ENCODE measurements around the gene ARHGAP28. TPM values are rescaled to one million over a fixed set of nuclear protein-coding genes. Genes with fewer than 3 reads are reported as not detected.

Gene ARHGAP28
- total RNA-seq, 4 donors from 2014 or later, result 0.52 to 1.7 (median 0.75) TPM

DNA sequence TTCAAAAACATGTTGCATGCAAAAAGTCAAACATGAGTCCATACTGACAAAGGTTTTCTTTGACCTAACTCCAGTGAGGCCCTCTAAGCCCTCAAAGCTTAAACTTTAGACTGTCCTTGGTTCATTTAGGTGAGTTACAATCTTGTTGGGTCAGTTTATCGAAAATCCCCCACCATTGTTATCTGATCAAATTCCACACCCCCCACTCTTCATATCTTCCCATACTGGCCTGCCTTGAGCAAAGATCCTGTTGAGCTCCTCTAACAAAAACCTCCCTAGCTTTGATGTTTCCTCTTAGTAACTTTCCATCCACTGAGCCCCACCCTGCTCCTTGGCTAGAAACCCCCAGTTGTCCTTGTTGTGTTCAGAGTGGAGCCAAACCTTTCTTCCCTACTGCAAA, 193.7 kb downstream of the ARHGAP28 start:
- H3K36me3 ChIP-seq, result no peaks in the 10 kb centered on the region
- no peak overlapping the region for H3K27ac ChIP-seq (replicated peaks in 1 of 4)
- WGBS, result 87% methylated on average over 1 of the region's 1 CpG
- DNase-seq (ENCODE audit: extremely low spot score), result no peak
- no peak overlapping the region for H3K4me3 ChIP-seq
- no peaks in the 10 kb centered on the region for H3K9me3 ChIP-seq
- TF ChIP-seq, protein P1, sequence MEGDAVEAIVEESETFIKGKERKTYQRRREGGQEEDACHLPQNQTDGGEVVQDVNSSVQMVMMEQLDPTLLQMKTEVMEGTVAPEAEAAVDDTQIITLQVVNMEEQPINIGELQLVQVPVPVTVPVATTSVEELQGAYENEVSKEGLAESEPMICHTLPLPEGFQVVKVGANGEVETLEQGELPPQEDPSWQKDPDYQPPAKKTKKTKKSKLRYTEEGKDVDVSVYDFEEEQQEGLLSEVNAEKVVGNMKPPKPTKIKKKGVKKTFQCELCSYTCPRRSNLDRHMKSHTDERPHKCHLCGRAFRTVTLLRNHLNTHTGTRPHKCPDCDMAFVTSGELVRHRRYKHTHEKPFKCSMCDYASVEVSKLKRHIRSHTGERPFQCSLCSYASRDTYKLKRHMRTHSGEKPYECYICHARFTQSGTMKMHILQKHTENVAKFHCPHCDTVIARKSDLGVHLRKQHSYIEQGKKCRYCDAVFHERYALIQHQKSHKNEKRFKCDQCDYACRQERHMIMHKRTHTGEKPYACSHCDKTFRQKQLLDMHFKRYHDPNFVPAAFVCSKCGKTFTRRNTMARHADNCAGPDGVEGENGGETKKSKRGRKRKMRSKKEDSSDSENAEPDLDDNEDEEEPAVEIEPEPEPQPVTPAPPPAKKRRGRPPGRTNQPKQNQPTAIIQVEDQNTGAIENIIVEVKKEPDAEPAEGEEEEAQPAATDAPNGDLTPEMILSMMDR (IDR thresholded peaks at IDR 0.05), result no peak
- H3K27me3 ChIP-seq, result no peaks in the 10 kb centered on the region
- intact Hi-C loops (cut with DNase I), result loop anchor here (5.0 kb wide), 1 partner anchor 254 kb away; no protein-coding TSS in a partner anchor
- H3K4me1 ChIP-seq, result no peaks in the 10 kb centered on the region

DNA sequence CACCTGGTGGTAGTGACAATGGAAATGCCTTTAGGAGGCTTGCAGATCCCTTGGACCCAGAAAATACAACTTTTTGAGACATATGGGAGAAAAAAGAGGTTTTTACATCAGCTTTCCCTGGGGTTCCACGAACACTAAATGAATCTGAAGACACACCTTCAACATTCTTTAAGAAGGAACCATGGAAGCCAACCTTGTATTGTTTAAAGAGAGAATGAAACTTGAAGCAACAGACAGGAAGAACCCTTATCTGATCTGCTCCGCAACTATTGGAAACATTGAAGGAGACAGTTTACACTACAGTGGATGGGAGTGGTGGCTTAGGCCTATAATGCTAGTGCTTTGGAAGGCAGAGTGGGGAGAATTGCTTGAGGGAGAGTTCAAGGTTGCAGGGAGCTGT, 197.6 kb downstream of the ARHGAP28 start:
- Histone ChIP-seq H3K4me3 (no peak overlapping the region), H3K4me1 (no peaks in the 10 kb centered on the region), H3K36me3 (no peaks in the 10 kb centered on the region), H3K27me3 (no peaks in the 10 kb centered on the region), H3K27ac (replicated peaks in 1 of 4) (no peak overlapping the region), H3K9me3 (no peaks in the 10 kb centered on the region)
- no peak for DNase-seq (ENCODE audit: extremely low spot score)
- intact Hi-C loops (cut with DNase I), result no loop called here
- 66% methylated on average over 2 of the region's 2 CpGs for WGBS
- TF ChIP-seq POLR2A (IDR thresholded peaks at IDR 0.05; ENCODE audit: low read depth), result no peak
- TF ChIP-seq POLR2AphosphoS5 (IDR thresholded peaks at IDR 0.05), result no peak
- TF ChIP-seq EP300 (IDR thresholded peaks at IDR 0.05), result no peak
- TF ChIP-seq, protein P1 (IDR thresholded peaks at IDR 0.05), result no peak

DNA sequence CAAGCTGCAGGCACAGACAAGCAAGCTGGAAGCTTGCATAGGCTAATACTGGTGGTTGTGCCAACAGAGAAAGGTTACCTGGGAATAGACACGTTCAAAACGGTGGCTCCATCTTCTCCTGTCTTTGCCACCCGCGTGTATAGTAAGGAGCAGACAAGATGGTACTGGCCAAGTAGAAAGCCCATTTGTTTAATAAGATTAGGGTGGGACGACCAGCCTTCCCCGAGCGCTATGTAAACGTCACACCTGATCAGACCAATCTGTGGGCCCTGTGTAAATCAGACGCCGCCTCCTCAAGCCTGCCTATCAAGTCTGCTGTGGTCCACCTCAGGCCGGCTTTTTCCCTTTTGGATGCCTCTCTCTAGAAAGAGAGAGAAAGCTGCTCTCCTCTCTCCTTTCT, 198.8 kb downstream of the ARHGAP28 start:
- no peaks in the 10 kb centered on the region for H3K4me1 ChIP-seq
- H3K27me3 ChIP-seq, result no peaks in the 10 kb centered on the region
- no peak overlapping the region for H3K4me3 ChIP-seq
- no peaks in the 10 kb centered on the region for H3K9me3 ChIP-seq
- no peak for DNase-seq (ENCODE audit: extremely low spot score)
- intact Hi-C loops (cut with DNase I), result no loop called here
- H3K27ac ChIP-seq (replicated peaks in 1 of 4), result no peak overlapping the region
- WGBS, result 84% methylated on average over 11 of the region's 11 CpGs
- no peaks in the 10 kb centered on the region for H3K36me3 ChIP-seq
- TF ChIP-seq POLR2A (IDR thresholded peaks at IDR 0.05; ENCODE audit: low read depth) (no peak), POLR2AphosphoS5 (IDR thresholded peaks at IDR 0.05) (no peak), EP300 (IDR thresholded peaks at IDR 0.05) (no peak)
- TF ChIP-seq, protein P1 (IDR thresholded peaks at IDR 0.05), result no peak

DNA sequence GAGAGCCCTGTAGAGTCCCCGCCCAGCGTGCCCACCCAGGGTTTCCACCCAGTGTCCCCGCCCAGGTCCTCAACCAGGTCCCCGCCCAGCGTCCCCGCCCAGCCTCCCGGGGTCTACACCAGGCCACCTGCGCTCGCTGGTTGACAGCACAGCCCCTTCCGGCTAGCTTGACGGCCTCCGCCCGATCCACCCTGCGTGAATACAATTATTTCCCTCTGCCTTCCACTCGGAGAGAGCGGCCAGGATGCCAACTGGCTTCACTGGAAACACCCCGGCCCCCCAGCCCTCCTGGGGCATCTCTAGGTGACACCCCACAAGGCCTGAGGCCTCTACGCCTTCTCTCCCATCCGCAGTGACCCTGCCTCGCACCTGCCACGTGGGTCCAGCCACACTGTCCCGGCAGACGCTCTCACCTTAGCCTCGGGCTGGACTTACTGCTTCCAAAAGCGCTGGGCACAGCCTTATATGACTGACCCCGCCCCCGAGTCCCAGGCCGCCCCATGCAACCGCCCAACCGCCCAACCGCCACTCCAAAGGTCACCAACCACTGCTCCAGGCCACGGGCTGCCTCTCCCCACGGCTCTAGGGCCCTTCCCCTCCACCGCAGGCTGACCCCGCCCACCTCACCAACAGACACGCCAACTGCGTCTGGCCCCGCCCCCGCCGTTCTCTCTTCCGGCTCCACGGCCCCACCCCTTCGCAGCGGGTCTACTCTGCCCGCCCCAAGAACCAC, 200.0 kb downstream of the ARHGAP28 start:
- Histone ChIP-seq H3K27ac (replicated peaks in 1 of 4) (no peak overlapping the region), H3K9me3 (no peaks in the 10 kb centered on the region), H3K36me3 (no peaks in the 10 kb centered on the region), H3K27me3 (no peaks in the 10 kb centered on the region), H3K4me3 (no peak overlapping the region), H3K4me1 (no peaks in the 10 kb centered on the region)
- intact Hi-C loops (cut with DNase I), result no loop called here
- TF ChIP-seq POLR2A (IDR thresholded peaks at IDR 0.05; ENCODE audit: low read depth) (no peak), POLR2AphosphoS5 (IDR thresholded peaks at IDR 0.05) (no peak), EP300 (IDR thresholded peaks at IDR 0.05) (no peak)
- TF ChIP-seq, protein P1 (IDR thresholded peaks at IDR 0.05), result no peak
- no peak for DNase-seq (ENCODE audit: extremely low spot score)
- WGBS, result 94% methylated on average over 44 of the region's 45 CpGs

DNA sequence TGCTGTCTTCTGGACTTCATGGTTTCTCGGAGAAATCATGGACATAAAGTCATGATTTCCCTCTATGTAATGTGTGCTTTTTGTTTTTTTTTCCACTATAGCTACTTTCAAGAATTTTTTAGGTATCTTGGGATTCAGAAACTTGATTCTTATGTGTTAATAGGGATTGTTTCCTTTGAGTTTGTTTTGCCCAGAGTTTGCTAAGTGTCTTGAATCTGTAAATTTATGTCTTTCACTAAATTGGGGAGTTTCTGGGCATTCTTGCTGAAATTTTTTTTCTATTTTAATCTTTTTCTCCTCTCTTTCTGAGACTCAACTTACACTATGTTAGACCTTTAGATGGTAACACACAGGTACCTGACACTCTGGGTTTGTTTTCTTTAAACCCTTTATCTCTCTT, 205.3 kb downstream of the ARHGAP28 start:
- no peak for DNase-seq (ENCODE audit: extremely low spot score)
- H3K27me3 ChIP-seq, result no peaks in the 10 kb centered on the region
- no peak overlapping the region for H3K27ac ChIP-seq (replicated peaks in 1 of 4)
- H3K4me1 ChIP-seq, result no peaks in the 10 kb centered on the region
- TF ChIP-seq POLR2AphosphoS5 (IDR thresholded peaks at IDR 0.05), result no peak
- TF ChIP-seq, protein P1 (IDR thresholded peaks at IDR 0.05), result no peak
- no peak for TF ChIP-seq EP300 (IDR thresholded peaks at IDR 0.05)
- no peak for TF ChIP-seq POLR2A (IDR thresholded peaks at IDR 0.05; ENCODE audit: low read depth)
- H3K36me3 ChIP-seq, result no peaks in the 10 kb centered on the region
- intact Hi-C loops (cut with DNase I), result no loop called here
- WGBS, result 92% methylated on average over 1 of the region's 1 CpG
- H3K4me3 ChIP-seq, result no peak overlapping the region
- H3K9me3 ChIP-seq, result no peaks in the 10 kb centered on the region
